Measurements from ENCODE around the gene KBTBD8.

KBTBD8 gene

DNA sequence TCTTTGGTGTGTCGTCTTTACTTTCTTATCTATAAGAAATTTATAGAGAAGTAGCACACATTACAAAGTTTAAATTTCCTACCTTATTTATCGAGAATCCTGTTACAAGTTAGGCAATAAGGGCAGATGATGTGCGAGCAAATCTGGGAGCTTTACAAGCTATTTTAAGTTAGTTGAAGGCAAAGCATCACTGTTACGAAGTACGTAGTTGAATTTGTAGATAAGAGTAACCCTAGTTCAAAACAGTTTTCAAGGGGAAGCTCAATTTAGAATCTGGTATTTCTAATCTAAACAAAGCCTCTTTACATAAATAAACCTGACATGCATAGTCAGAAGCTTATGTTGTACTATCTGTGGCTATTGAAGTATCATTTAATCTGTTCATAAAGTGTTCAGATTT lies 8.4 kb downstream of the KBTBD8 start:
- TF ChIP-seq, protein P1, sequence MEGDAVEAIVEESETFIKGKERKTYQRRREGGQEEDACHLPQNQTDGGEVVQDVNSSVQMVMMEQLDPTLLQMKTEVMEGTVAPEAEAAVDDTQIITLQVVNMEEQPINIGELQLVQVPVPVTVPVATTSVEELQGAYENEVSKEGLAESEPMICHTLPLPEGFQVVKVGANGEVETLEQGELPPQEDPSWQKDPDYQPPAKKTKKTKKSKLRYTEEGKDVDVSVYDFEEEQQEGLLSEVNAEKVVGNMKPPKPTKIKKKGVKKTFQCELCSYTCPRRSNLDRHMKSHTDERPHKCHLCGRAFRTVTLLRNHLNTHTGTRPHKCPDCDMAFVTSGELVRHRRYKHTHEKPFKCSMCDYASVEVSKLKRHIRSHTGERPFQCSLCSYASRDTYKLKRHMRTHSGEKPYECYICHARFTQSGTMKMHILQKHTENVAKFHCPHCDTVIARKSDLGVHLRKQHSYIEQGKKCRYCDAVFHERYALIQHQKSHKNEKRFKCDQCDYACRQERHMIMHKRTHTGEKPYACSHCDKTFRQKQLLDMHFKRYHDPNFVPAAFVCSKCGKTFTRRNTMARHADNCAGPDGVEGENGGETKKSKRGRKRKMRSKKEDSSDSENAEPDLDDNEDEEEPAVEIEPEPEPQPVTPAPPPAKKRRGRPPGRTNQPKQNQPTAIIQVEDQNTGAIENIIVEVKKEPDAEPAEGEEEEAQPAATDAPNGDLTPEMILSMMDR (IDR thresholded peaks at IDR 0.05; ENCODE audit: insufficient read depth, low read length, poor library complexity, severe bottlenecking) = no peak
- H3K36me3 ChIP-seq (ENCODE audit: control insufficient read depth, insufficient read depth, low read length) = peaks cover 3% of the 10 kb centered on the region
- no peaks in the 10 kb centered on the region for H3K27me3 ChIP-seq (replicated peaks; ENCODE audit: control insufficient read depth, insufficient read depth, low read length)
- no peak overlapping the region for H3K4me3 ChIP-seq (replicated peaks; ENCODE audit: low read depth, low read length)
- DNase-seq (ENCODE audit: extremely low read depth, insufficient read length) = no peak

DNA sequence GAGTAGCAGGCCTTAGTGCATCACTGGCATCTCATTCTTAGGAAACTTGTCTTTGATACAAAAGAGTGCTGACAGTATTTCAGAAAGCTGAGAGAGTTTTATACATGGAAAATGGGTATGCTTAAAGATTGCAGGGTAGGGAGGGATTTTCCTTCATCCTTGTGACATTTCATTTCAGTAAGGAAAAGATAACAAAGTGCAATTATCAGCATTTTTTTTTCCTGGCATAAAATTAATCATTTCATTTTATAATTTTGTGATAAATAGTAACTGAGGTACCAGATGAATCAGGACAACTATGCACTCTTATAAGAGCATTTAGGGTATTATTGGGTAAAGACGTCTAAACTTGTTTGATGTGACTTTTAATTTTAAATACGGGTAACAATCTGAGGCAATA lies 10.3 kb downstream of the KBTBD8 start:
- Histone ChIP-seq H3K27me3 (replicated peaks; ENCODE audit: control insufficient read depth, insufficient read depth, low read length) (no peaks in the 10 kb centered on the region), H3K4me3 (replicated peaks; ENCODE audit: low read depth, low read length) (no peak overlapping the region), H3K36me3 (ENCODE audit: control insufficient read depth, insufficient read depth, low read length) (peaks cover 3% of the 10 kb centered on the region)
- TF ChIP-seq, protein P1 (IDR thresholded peaks at IDR 0.05; ENCODE audit: insufficient read depth, low read length, poor library complexity, severe bottlenecking) = no peak
- no peak for DNase-seq (ENCODE audit: extremely low read depth, insufficient read length)

DNA sequence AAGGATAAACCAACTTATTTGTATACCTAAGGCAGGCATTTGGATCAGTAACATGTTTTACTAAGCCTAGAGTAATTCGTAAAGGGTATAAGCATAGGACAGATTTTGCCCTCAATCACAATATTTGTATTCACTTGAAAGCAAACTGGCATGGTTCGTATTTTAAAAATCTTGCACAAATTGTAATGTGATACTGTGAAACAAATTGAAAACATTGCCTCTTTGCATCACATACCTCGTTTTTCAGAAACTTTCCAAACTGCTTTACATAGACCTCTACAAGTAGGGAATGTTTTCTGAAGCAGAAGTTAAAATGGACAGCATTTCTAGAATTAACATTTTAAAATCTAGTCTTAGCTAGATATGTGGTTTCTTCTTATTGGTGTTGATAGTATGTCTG lies 11.6 kb downstream of the KBTBD8 start:
- no peak overlapping the region for H3K4me3 ChIP-seq (replicated peaks; ENCODE audit: low read depth, low read length)
- TF ChIP-seq, protein P1 (IDR thresholded peaks at IDR 0.05; ENCODE audit: insufficient read depth, low read length, poor library complexity, severe bottlenecking) = no peak
- no peaks in the 10 kb centered on the region for H3K27me3 ChIP-seq (replicated peaks; ENCODE audit: control insufficient read depth, insufficient read depth, low read length)
- no peaks in the 10 kb centered on the region for H3K36me3 ChIP-seq (ENCODE audit: control insufficient read depth, insufficient read depth, low read length)
- no peak for DNase-seq (ENCODE audit: extremely low read depth, insufficient read length)

DNA sequence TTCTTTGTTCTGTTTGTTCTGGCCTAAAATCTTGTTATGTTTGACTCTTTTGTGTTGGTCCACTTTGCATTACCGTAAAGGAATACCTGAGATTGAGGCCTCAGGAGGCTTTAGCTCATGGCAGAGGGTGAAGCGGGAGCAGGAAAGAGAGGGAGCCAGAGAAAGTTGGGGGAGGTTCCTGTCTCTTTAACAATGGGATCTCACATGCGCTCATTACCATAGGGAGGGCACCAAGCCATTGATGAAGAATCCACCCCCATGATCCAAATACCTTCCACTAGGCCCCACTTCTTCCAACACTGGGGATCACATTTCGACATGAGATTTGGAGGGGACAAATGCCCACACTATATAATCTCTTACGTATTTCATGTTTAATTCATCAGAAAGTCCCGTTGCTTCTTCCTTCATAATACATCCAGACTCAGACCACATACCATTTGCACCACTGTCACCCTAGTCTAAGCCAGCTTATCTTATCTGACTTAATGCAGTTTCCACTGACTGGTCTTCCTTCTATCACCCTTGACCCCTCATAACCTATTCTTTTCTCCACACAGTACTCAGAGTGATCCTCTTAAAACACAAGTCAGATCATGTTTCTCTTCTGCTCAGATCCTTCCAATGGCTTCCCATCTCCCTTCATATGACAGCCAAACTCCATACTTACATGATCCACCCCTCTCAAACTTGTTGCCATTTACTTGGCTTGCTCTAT lies 13.5 kb downstream of the KBTBD8 start:
- H3K36me3 ChIP-seq (ENCODE audit: control insufficient read depth, insufficient read depth, low read length) = no peaks in the 10 kb centered on the region
- DNase-seq (ENCODE audit: extremely low read depth, insufficient read length) = no peak
- no peak overlapping the region for H3K4me3 ChIP-seq (replicated peaks; ENCODE audit: low read depth, low read length)
- no peaks in the 10 kb centered on the region for H3K27me3 ChIP-seq (replicated peaks; ENCODE audit: control insufficient read depth, insufficient read depth, low read length)
- TF ChIP-seq, protein P1 (IDR thresholded peaks at IDR 0.05; ENCODE audit: insufficient read depth, low read length, poor library complexity, severe bottlenecking) = no peak

DNA sequence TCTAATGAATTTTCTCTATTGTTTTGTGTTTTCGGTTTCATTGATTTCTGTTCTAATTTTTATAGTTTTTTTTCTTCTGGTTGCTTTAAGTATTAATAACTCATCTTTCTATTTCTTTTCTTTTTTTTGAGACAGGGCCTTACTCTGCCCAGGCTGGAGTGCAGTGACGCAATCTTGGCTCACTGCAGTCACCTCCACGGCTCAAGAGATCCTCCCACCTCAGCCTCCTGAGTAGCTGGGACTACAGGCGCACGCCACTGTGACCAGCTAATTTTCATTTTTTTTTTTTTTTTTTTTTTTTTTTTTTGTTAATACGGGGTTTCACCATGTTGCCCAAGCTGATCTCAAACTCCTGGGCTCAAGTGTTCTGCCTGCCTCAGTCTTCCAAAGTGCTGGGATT lies 14.5 kb downstream of the KBTBD8 start:
- DNase-seq (ENCODE audit: extremely low read depth, insufficient read length) = no peak
- TF ChIP-seq, protein P1 (IDR thresholded peaks at IDR 0.05; ENCODE audit: insufficient read depth, low read length, poor library complexity, severe bottlenecking) = no peak
- Histone ChIP-seq H3K27me3 (replicated peaks; ENCODE audit: control insufficient read depth, insufficient read depth, low read length) (no peaks in the 10 kb centered on the region), H3K36me3 (ENCODE audit: control insufficient read depth, insufficient read depth, low read length) (no peaks in the 10 kb centered on the region), H3K4me3 (replicated peaks; ENCODE audit: low read depth, low read length) (no peak overlapping the region)
